Measurements from ENCODE around the gene PRKAR1B. TPM values are rescaled to one million over a fixed set of nuclear protein-coding genes. Genes with fewer than 3 reads are reported as not detected.

PRKAR1B gene
- total RNA-seq, 1 experiment from 2014 or later, result 62.0 TPM

- TF ChIP-seq CTCF (IDR thresholded peaks at IDR 0.05) (no peak), POLR2AphosphoS5 (IDR thresholded peaks at IDR 0.05; ENCODE audit: low read depth, low read length) (no peak)
- ATAC-seq (no peak), DNase-seq (ENCODE audit: low read depth, low spot score) (no peak)
- H3K9me3 ChIP-seq (ENCODE audit: control insufficient read depth, insufficient read depth, low read depth, low read length), result no peaks in the 10 kb centered on the region
- H3K27me3 ChIP-seq (ENCODE audit: control insufficient read depth, insufficient read depth, low read length), result no peaks in the 10 kb centered on the region
- ChIA-PET CTCF (no interaction called here), POLR2A (no interaction called here)
- no peaks in the 10 kb centered on the region for H3K4me1 ChIP-seq (ENCODE audit: control insufficient read depth, insufficient read depth, low read length)
- intact Hi-C loops (cut with micrococcal nuclease; ENCODE audit: unreplicated experiment) (no loop called here), in situ Hi-C loops (cut with HindIII; ENCODE audit: low pct_unique_long_range_greater_than_20kb, low sequenced_read_pairs) (no loop called here)
- H3K27ac ChIP-seq (ENCODE audit: low read length), result no peak overlapping the region
- no peak overlapping the region for H3K4me3 ChIP-seq (ENCODE audit: low read depth in 2 of 2, low read length in 2 of 2)
- no TSS peak for BruUV-seq (replicated peaks)
- no peaks in the 10 kb centered on the region for H3K36me3 ChIP-seq (ENCODE audit: control insufficient read depth, insufficient read depth, low read length)
Measured at GRCh38 chr7:584820-585219, 142.3 kb downstream of the PRKAR1B start.

- TF ChIP-seq SIN3A (IDR thresholded peaks at IDR 0.05; ENCODE audit: borderline replicate concordance, insufficient read depth, low read depth, low read length) (no peak), POLR2AphosphoS5 (IDR thresholded peaks at IDR 0.05; ENCODE audit: low read depth, low read length) (no peak), TCF7L2 (IDR thresholded peaks at IDR 0.05; ENCODE audit: low read depth, low read length) (no peak), REST (IDR thresholded peaks at IDR 0.05; ENCODE audit: insufficient read depth in 1 of 2, low read depth in 2 of 2, low read length in 1 of 2) (no peak), CTCF (IDR thresholded peaks at IDR 0.05) (no peak)
- Histone ChIP-seq H3K36me3 (ENCODE audit: control insufficient read depth, insufficient read depth, low read length) (no peaks in the 10 kb centered on the region), H3K9me3 (ENCODE audit: control insufficient read depth, insufficient read depth, low read depth, low read length) (no peaks in the 10 kb centered on the region), H3K4me3 (ENCODE audit: low read depth in 2 of 2, low read length in 2 of 2) (no peak overlapping the region), H3K27me3 (ENCODE audit: control insufficient read depth, insufficient read depth, low read length) (no peaks in the 10 kb centered on the region), H3K27ac (ENCODE audit: low read length) (no peak overlapping the region), H3K4me1 (ENCODE audit: control insufficient read depth, insufficient read depth, low read length) (no peaks in the 10 kb centered on the region)
- POLR2A ChIA-PET, result no interaction called here
- intact Hi-C loops (cut with micrococcal nuclease; ENCODE audit: unreplicated experiment), result no loop called here
- BruUV-seq (replicated peaks), result no TSS peak
- CTCF ChIA-PET, result no interaction called here
- ATAC-seq (no peak), DNase-seq (ENCODE audit: low read depth, low spot score) (no peak)
- in situ Hi-C loops (cut with HindIII; ENCODE audit: low pct_unique_long_range_greater_than_20kb, low sequenced_read_pairs), result no loop called here
Measured at GRCh38 chr7:584122-584465, 143.0 kb downstream of the PRKAR1B start.
